ENCODE data around the gene CDC25B. TPM values are rescaled to one million over a fixed set of nuclear protein-coding genes. Genes with fewer than 3 reads are reported as not detected.

CDC25B gene
- total and polyA plus RNA-seq, 2 donors from 2014 or later, result 24.1 to 40.3 TPM

DNA sequence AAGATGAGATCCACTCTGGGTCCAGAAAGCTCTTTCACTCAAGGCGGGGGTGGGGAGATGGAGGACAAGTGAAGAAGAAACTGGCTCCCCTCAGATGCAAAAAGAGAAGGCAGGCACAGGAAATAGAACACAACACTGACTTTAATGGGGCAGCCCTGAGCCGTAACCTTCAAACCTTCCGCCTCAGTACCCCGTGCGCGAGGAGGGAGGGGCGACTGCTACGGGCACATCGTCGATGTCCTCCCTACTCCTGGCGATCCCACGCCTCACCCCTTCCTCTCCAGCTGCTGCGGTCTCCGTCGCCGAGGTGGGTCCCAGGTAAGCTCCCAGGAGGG lies 18.8 kb upstream of the CDC25B start:
- Histone ChIP-seq H3K9ac (ENCODE audit: low read length in 3 of 3) (peak overlapping the region in 2 of 3 donors; percentile 33 to 55), H3K27me3 (ENCODE audit: control insufficient read depth, insufficient read depth, low read length) (no peaks in the 10 kb centered on the region), H3K4me3 (ENCODE audit: low read length in 3 of 3) (peak overlapping the region; percentile 42 to 69 (median 61)), H3K4me1 (ENCODE audit: control insufficient read depth in 2 of 3, insufficient read depth in 2 of 3, low read depth in 1 of 3, low read length in 3 of 3) (peaks cover 0 to 19% (median 10%) of the 10 kb centered on the region in 3 donors), H3K36me3 (ENCODE audit: control insufficient read depth in 2 of 3, insufficient read depth in 3 of 3, low read length in 3 of 3) (no peaks in the 10 kb centered on the region), H3K27ac (ENCODE audit: low read depth in 2 of 2, low read length in 2 of 2) (no peak overlapping the region), H3K9me3 (ENCODE audit: control insufficient read depth in 2 of 3, insufficient read depth in 1 of 3, low read length in 3 of 3) (no peaks in the 10 kb centered on the region)
- DNase-seq (peak in 1 of 5 donors; percentile 27), FAIRE-seq (no peak)
- TF ChIP-seq, protein P1, sequence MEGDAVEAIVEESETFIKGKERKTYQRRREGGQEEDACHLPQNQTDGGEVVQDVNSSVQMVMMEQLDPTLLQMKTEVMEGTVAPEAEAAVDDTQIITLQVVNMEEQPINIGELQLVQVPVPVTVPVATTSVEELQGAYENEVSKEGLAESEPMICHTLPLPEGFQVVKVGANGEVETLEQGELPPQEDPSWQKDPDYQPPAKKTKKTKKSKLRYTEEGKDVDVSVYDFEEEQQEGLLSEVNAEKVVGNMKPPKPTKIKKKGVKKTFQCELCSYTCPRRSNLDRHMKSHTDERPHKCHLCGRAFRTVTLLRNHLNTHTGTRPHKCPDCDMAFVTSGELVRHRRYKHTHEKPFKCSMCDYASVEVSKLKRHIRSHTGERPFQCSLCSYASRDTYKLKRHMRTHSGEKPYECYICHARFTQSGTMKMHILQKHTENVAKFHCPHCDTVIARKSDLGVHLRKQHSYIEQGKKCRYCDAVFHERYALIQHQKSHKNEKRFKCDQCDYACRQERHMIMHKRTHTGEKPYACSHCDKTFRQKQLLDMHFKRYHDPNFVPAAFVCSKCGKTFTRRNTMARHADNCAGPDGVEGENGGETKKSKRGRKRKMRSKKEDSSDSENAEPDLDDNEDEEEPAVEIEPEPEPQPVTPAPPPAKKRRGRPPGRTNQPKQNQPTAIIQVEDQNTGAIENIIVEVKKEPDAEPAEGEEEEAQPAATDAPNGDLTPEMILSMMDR (IDR thresholded peaks at IDR 0.05; ENCODE audit: borderline replicate concordance, extremely low read depth, insufficient read depth), result no peak
- intact Hi-C loops (cut with DNase I), result no loop called here

- Histone ChIP-seq H3K4me1 (ENCODE audit: control insufficient read depth in 2 of 3, insufficient read depth in 2 of 3, low read depth in 1 of 3, low read length in 3 of 3) (peaks cover 0 to 19% (median 10%) of the 10 kb centered on the region in 3 donors), H3K27ac (ENCODE audit: low read depth in 2 of 2, low read length in 2 of 2) (no peak overlapping the region), H3K9me3 (ENCODE audit: control insufficient read depth in 2 of 3, insufficient read depth in 1 of 3, low read length in 3 of 3) (no peaks in the 10 kb centered on the region), H3K4me3 (ENCODE audit: low read length in 3 of 3) (peak overlapping the region; percentile 42 to 69 (median 61)), H3K27me3 (ENCODE audit: control insufficient read depth, insufficient read depth, low read length) (no peaks in the 10 kb centered on the region), H3K9ac (ENCODE audit: low read length in 3 of 3) (peak overlapping the region in 2 of 3 donors; percentile 43 to 55), H3K36me3 (ENCODE audit: control insufficient read depth in 2 of 3, insufficient read depth in 3 of 3, low read length in 3 of 3) (no peaks in the 10 kb centered on the region)
- no peak for FAIRE-seq
- TF ChIP-seq, protein P1 (IDR thresholded peaks at IDR 0.05; ENCODE audit: borderline replicate concordance, extremely low read depth, insufficient read depth), result no peak
- intact Hi-C loops (cut with DNase I), result no loop called here
- peak; percentile 51 to 88 (median 66) for DNase-seq
Observed at GRCh38 chr20:3777716-3778629, 18.1 kb upstream of the CDC25B start.

- Histone ChIP-seq H3K4me1 (ENCODE audit: control insufficient read depth in 2 of 3, insufficient read depth in 2 of 3, low read depth in 1 of 3, low read length in 3 of 3) (peaks cover 0 to 19% (median 10%) of the 10 kb centered on the region in 3 donors), H3K4me3 (ENCODE audit: low read length in 3 of 3) (no peak overlapping the region), H3K27me3 (ENCODE audit: control insufficient read depth, insufficient read depth, low read length) (no peaks in the 10 kb centered on the region), H3K9ac (ENCODE audit: low read length in 3 of 3) (no peak overlapping the region), H3K36me3 (ENCODE audit: control insufficient read depth in 2 of 3, insufficient read depth in 3 of 3, low read length in 3 of 3) (no peaks in the 10 kb centered on the region), H3K9me3 (ENCODE audit: control insufficient read depth in 2 of 3, insufficient read depth in 1 of 3, low read length in 3 of 3) (no peaks in the 10 kb centered on the region), H3K27ac (ENCODE audit: low read depth in 2 of 2, low read length in 2 of 2) (no peak overlapping the region)
- no peak for FAIRE-seq
- DNase-seq, result peak in 2 of 5 donors; percentile 60 to 80
- TF ChIP-seq, protein P1 (IDR thresholded peaks at IDR 0.05; ENCODE audit: borderline replicate concordance, extremely low read depth, insufficient read depth), result no peak
- intact Hi-C loops (cut with DNase I), result no loop called here
Observed at GRCh38 chr20:3778976-3779375, 17.1 kb upstream of the CDC25B start.

All from kidney (tissue), 14 donors.